ENCODE data around the gene FBXO47. TPM values are rescaled to one million over a fixed set of nuclear protein-coding genes. Genes with fewer than 3 reads are reported as not detected.

Gene FBXO47
- total RNA-seq, 1 donor = not detected

DNA sequence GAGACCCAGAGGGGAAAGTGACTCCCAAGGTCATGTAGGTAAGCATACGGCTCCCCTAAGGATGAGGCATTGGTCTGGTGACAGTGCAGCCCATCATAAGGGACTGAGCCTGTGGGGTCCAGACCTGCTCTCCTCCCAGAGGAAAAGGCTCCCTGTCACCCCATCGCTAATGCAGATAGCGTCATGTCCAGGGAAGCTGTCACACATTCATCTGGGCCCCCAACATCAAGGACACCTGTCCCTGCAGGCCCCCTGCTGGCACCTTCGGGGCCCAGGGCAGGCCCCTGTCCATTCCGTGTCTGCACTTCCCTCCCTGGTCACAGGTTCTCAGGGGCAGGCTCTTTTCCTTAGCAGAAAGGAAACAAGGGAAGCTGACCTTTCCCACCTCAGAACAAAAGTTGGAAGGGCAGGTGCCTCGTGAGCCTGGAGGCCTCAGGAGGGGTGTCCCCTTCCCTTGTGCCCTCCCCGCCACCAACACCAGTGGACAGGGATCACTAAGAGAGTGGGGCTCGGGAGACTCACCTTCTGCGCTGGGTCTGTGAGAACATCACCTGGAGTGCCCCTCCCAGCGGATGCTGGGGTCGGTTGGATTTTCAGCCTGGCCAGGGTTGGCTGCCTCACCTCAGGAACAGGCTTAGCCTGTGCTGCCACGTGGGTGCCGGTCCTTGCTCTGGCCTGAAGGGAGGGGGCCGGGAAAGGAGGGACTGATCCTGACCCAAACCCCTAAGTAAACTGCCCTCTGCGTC lies 59.1 kb downstream of the FBXO47 start:
- no peak for DNase-seq (ENCODE audit: low read depth in 2 of 3, low spot score in 2 of 3)

- no peak for DNase-seq (ENCODE audit: low read depth in 2 of 3, low spot score in 2 of 3)
These were observed 60.6 kb downstream of the FBXO47 start for GRCh38 chr17:38906460-38907228.

- DNase-seq (ENCODE audit: low read depth in 2 of 3, low spot score in 2 of 3) = no peak
These were observed 61.8 kb downstream of the FBXO47 start for GRCh38 chr17:38905375-38905774.

GRCh38 chr17:38904892-38905291 lies 62.3 kb downstream of the FBXO47 start:
- no peak for DNase-seq (ENCODE audit: low read depth in 2 of 3, low spot score in 2 of 3)

DNA sequence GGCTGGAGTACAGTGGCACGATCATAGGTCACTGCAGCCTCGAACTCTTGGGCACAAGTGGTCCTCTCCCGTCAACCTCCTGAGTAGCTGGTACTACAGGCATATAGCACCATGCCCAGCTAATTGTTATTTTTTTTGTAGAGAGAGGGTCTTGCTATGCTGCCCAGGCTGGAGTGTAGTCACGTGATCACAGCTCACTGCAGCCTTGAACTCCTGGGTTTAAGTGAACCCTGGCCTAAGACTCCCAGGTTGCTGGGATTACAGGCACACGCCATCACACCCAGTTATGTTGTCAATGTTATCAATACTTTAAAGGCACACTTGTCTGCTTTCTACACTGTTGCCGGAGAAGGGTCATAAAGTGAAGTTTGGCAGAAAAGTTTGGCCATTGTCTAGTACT lies 63.8 kb downstream of the FBXO47 start:
- no peak for DNase-seq (ENCODE audit: low read depth in 2 of 3, low spot score in 2 of 3)

DNA sequence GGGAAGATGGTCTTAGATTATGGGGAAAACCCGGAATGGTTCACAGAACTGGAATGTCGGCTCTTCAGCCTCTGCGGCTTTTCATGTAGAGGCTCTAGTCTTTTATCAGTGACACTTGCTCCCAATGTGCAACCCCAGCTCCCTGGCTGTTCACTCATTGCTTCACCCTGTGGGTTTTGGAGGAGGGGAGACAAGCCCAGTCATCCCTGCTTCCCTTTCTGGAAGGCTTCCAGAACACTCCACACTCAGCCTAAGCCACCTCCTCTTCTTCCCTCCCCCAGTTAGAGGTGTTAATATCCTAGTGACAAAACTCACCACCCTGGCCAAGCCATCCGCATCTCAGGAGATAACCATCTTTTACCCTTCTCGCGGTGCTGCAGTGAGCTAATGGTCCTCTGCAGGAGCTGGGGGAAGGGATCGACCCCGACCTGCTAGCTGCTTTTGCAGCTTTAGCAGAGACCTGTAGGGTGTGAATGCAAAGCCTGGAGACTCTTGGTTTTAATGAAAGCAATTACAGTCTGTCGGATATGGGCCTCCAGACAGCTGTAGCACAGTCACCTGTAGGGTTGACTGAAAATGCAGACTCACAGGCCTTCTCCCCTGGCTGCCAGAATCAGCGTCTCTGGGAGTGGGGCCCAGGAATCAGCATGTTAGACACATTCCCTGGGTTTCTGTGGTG lies 66.1 kb downstream of the FBXO47 start:
- DNase-seq (ENCODE audit: low read depth in 2 of 3, low spot score in 2 of 3) = peak in 2 of 3 donors; percentile 31 to 45

DNA sequence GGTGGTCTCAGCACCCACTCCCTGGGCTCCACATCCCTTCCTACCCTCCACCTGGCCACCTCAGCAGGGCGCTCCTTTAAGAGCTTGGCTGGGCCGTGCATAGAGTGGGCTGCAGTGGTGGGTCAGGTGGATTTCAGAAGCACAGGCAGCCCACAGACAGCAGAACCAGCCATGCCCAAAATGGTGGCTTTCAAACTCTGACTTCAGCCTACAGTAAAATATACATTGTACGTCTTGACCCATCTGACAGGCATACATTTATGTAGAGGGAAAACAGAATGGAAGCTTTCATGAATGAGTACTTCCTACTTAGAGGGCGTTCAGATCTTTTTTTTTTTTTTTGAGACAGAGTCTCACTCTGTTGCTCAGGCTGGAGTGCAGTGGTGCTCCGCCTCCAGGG lies 67.8 kb downstream of the FBXO47 start:
- DNase-seq (ENCODE audit: low read depth in 2 of 3, low spot score in 2 of 3) = no peak

- DNase-seq (ENCODE audit: low read depth in 2 of 3, low spot score in 2 of 3) = peak; percentile 54 to 76 (median 71)
These were observed 68.3 kb downstream of the FBXO47 start for GRCh38 chr17:38898812-38899348.

GRCh38 chr17:38898291-38898679 lies 68.9 kb downstream of the FBXO47 start:
- DNase-seq (ENCODE audit: low read depth in 2 of 3, low spot score in 2 of 3) = no peak

- no peak for DNase-seq (ENCODE audit: low read depth in 2 of 3, low spot score in 2 of 3)
These were observed 69.4 kb downstream of the FBXO47 start for GRCh38 chr17:38897671-38898290.

GRCh38 chr17:38897176-38897575 lies 70.0 kb downstream of the FBXO47 start:
- DNase-seq (ENCODE audit: low read depth in 2 of 3, low spot score in 2 of 3) = no peak

GRCh38 chr17:38896346-38896954 lies 70.8 kb downstream of the FBXO47 start:
- no peak for DNase-seq (ENCODE audit: low read depth in 2 of 3, low spot score in 2 of 3)

DNA sequence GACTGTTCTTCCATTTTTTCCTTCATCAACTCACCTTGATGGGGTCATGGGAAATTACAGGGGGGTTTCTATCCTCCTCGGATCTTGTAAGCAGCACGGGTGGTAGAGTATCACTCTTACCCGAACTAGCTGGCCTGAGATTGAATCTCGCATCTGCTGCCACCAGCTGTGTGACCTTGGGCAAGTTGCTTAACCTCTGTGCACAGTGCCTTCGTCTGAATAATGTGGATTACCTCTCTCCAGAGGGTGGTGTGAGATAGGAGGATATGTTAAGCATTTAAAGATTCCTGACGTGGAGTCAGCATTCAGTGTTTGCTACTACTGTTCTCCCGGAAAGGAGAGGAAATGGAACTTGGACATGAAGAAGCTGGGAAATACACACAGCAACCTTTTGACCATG lies 72.9 kb downstream of the FBXO47 start:
- no peak for DNase-seq (ENCODE audit: low read depth in 2 of 3, low spot score in 2 of 3)

- peak in 1 of 3 donors; percentile 23 for DNase-seq (ENCODE audit: low read depth in 2 of 3, low spot score in 2 of 3)
These were observed 73.6 kb downstream of the FBXO47 start for GRCh38 chr17:38893607-38894006.

DNA sequence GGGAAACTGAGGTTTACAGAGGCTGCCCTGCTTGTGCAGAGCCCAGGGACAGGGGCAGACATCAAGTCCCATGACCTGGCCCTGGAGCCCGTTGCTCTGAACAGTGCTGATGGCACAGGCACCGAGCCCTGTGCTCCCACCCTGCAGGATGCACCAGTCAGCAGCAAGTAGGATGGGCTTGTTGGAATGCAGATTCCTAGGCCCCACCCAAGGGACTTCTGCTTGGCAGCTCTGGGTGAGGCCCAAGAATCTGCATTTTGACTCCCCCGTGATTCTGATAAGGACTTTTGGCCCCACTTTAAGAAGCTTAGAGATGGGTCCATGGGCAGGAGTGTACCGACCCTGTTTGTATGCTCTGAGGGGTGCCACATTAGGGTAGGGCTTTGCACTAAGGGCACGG lies 74.1 kb downstream of the FBXO47 start:
- DNase-seq (ENCODE audit: low read depth in 2 of 3, low spot score in 2 of 3) = no peak

GRCh38 chr17:38892620-38893019 lies 74.6 kb downstream of the FBXO47 start:
- no peak for DNase-seq (ENCODE audit: low read depth in 2 of 3, low spot score in 2 of 3)

DNA sequence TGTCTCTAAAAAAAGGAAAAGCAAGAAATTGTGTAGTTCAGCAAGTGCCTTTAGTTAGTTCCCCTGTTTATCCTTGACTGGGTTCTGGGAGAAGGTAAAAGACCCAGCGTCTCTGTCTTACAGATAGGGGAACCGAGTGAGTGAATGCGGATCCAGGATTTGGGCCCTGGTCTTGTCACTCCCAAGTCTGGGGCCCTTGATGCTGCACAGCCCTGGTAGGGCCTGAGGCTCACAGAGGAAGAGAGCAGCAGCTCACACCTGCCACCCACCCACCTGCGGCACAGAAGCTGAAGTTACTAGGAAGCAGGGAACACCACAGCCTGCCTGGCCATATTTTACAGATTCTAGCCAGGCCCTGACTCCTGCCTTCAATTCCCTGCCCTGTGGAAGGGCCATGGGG lies 75.1 kb downstream of the FBXO47 start:
- DNase-seq (ENCODE audit: low read depth in 2 of 3, low spot score in 2 of 3) = no peak

DNA sequence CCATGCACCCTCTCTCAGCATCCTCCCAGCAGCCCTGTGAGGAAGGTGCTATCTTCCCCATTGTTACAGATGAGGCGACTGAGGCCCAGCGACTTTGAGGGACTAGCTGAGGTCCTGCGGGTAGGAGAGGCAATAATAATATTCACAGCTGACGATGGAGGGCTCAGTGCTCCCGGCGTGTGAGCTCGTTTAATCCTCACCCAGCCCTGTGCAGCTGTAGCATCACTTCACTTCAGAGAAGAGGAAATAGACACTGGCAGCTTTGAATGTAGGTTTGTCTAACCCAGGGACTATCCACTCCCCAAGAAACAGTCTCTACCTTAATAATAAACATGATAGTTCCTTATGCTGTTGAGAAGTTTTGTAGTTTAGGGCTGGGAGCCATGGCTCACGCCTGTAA lies 75.8 kb downstream of the FBXO47 start:
- DNase-seq (ENCODE audit: low read depth in 2 of 3, low spot score in 2 of 3) = no peak

- DNase-seq (ENCODE audit: low read depth in 2 of 3, low spot score in 2 of 3) = no peak
These were observed 76.8 kb downstream of the FBXO47 start for GRCh38 chr17:38890410-38890746.

- DNase-seq (ENCODE audit: low read depth in 2 of 3, low spot score in 2 of 3) = no peak
These were observed 77.3 kb downstream of the FBXO47 start for GRCh38 chr17:38889745-38890409.

Measured in hematopoietic multipotent progenitor cell (in vitro differentiated cells).